ENCODE results near the gene RFTN2. TPM values are rescaled to one million over a fixed set of nuclear protein-coding genes. Genes with fewer than 3 reads are reported as not detected.
"Not testable (repeated sequence)": the region's sequence is repeated elsewhere in the genome, so short reads cannot be mapped to it uniquely, and the experiment has no call there.

RFTN2 gene
- total and polyA plus RNA-seq, 10 donors: 0.52 to 13.3 (median 2.9) TPM

DNA sequence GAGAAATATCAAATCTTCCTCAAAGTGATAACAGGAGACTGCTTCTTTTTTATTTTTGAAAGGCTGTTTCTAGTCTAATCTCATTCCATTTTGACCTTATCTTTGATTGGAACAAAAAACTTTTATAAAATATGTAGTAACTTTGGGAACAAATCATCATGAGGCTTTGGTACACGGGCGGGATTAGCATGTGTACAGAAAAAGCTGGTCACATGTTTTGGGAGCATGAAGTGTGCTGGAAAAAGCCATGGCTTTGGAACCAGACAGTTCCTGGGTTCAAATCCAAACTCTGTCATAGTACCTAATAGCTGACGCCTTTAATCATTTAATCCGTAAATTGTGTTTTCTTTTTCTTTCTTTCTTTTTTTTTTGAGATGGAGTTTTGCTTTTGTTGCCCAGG lies 78.2 kb downstream of the RFTN2 start:
- H3K36me3 ChIP-seq: no peaks in the 10 kb centered on the region
- H3K27me3 ChIP-seq (replicated peaks in 1 of 7): no peaks in the 10 kb centered on the region
- H3K4me1 ChIP-seq: peaks cover 0 to 9% (median 0%) of the 10 kb centered on the region in 6 donors
- WGBS, 5 donors: 86 to 98% (median 97%) methylated on average over 4 of the region's 4 CpGs
- no peaks in the 10 kb centered on the region for H3K9me3 ChIP-seq
- H3K27ac ChIP-seq: no peak overlapping the region
- no peak overlapping the region for H3K4me3 ChIP-seq
- DNase-seq: no peak
- TF ChIP-seq POLR2A (IDR thresholded peaks at IDR 0.05) (no peak), POLR2AphosphoS5 (IDR thresholded peaks at IDR 0.05) (no peak)
- TF ChIP-seq, protein P1, sequence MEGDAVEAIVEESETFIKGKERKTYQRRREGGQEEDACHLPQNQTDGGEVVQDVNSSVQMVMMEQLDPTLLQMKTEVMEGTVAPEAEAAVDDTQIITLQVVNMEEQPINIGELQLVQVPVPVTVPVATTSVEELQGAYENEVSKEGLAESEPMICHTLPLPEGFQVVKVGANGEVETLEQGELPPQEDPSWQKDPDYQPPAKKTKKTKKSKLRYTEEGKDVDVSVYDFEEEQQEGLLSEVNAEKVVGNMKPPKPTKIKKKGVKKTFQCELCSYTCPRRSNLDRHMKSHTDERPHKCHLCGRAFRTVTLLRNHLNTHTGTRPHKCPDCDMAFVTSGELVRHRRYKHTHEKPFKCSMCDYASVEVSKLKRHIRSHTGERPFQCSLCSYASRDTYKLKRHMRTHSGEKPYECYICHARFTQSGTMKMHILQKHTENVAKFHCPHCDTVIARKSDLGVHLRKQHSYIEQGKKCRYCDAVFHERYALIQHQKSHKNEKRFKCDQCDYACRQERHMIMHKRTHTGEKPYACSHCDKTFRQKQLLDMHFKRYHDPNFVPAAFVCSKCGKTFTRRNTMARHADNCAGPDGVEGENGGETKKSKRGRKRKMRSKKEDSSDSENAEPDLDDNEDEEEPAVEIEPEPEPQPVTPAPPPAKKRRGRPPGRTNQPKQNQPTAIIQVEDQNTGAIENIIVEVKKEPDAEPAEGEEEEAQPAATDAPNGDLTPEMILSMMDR (IDR thresholded peaks at IDR 0.05 in 8 of 11, conservative IDR thresholded peaks at IDR 0.05 in 3 of 11): no peak
- intact Hi-C loops (cut with DNase I; ENCODE audit: low total_unique reads): no loop called here

DNA sequence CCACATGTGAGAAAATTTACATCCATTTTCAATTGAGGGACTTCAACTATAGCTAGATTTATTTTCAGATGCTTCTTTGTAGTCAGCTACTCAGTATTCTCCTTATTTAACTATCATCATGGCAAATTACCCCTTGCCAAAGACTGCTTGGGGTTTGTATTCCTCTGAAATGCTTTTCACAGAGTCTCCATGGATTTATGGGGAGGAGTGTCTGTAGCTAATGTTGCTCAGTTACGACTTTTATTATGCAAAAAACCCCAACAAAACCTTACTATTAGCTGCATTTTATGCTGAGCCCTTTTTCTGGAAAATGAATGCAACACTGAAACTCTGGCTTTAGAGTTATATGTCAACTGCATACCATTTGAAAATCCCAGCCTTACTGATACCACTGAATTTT lies 78.6 kb downstream of the RFTN2 start:
- intact Hi-C loops (cut with DNase I; ENCODE audit: low total_unique reads): no loop called here
- Histone ChIP-seq H3K27ac (no peak overlapping the region), H3K27me3 (replicated peaks in 1 of 7) (peaks cover 0 to 1% (median 0%) of the 10 kb centered on the region in 7 donors), H3K4me1 (peaks cover 0 to 9% (median under 1%) of the 10 kb centered on the region in 6 donors), H3K36me3 (no peaks in the 10 kb centered on the region), H3K9me3 (no peaks in the 10 kb centered on the region), H3K4me3 (no peak overlapping the region)
- TF ChIP-seq POLR2AphosphoS5 (IDR thresholded peaks at IDR 0.05) (no peak), POLR2A (IDR thresholded peaks at IDR 0.05) (no peak)
- TF ChIP-seq, protein P1 (IDR thresholded peaks at IDR 0.05 in 8 of 11, conservative IDR thresholded peaks at IDR 0.05 in 3 of 11): no peak
- no peak for DNase-seq
- 68 to 89% (median 79%) methylated on average over 1 of the region's 1 CpG for WGBS, 5 donors

DNA sequence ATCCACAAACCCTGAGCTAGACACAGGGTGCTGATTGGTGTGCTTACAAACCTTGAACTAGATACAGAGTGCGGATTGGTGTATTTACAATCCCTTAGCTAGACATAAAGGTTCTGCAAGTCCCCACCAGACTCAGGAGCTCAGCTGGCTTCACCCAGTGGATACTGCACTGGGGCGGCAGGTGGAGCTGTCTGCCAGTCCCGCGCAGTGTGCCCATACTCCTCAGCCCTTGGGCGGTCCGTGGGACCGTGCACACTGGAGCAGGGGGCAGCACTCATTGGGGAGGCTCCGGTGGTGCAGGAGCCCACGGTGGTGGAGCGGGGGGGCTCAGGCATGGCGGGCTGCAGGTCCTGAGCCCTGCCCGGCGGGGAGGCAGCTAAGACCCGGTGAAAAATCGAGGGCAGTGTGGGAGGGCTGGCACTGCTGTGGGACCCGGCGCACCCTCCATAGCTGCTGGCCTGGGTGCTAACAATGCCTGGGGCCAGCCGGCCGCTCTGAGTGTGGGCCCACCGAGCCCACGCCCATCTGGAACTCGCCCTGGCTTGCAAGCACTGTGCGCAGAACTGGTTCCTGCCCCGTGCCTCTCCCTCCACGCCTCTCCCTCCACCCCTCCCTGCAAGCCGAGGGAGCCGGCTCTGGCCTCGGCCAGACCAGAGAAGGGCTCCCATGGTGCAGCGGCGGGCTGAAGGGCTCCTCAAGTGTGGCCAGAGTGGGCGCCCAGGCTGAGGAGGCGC lies 83.9 kb downstream of the RFTN2 start:
- no peak for TF ChIP-seq POLR2A (IDR thresholded peaks at IDR 0.05)
- TF ChIP-seq POLR2AphosphoS5 (IDR thresholded peaks at IDR 0.05): no peak
- TF ChIP-seq, protein P1 (IDR thresholded peaks at IDR 0.05 in 8 of 11, conservative IDR thresholded peaks at IDR 0.05 in 3 of 11): no peak
- Histone ChIP-seq H3K36me3 (no peaks in the 10 kb centered on the region), H3K27ac (no peak overlapping the region), H3K9me3 (no peaks in the 10 kb centered on the region), H3K4me3 (no peak overlapping the region), H3K27me3 (replicated peaks in 1 of 7) (peaks cover 0 to 6% (median 0%) of the 10 kb centered on the region in 7 donors), H3K4me1 (peaks cover 0 to 5% (median 0%) of the 10 kb centered on the region in 6 donors)
- WGBS, 5 donors: 94 to 97% (median 96%) methylated on average over 24 to 32 of the region's 32 CpGs
- intact Hi-C loops (cut with DNase I; ENCODE audit: low total_unique reads): no loop called here
- no peak for DNase-seq

DNA sequence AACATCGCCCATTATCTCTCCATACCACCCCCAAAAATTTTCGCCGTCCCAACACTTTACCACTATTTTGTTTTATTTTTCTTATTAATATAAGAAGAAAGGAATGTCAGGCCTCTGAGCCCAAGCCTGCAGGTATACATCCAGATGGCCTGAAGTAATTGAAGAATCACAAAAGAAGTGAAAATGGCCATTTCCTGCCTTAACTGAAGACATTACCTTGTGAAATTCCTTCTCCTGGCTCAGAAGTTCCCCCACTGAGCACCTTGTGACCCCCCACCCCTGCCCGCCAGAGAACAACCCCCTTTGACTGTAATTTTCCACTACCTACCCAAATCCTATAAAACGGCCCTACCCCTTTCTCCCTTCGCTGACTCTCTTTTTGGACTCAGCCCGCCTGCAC lies 88.1 kb downstream of the RFTN2 start:
- H3K27ac ChIP-seq; DNase-seq; H3K36me3 ChIP-seq; H3K27me3 ChIP-seq (replicated peaks in 1 of 7); intact Hi-C loops (cut with DNase I; ENCODE audit: low total_unique reads); H3K9me3 ChIP-seq; H3K4me3 ChIP-seq; H3K4me1 ChIP-seq: not testable (repeated sequence)
- WGBS, 5 donors: 90 to 94% (median 93%) methylated on average over 7 of the region's 7 CpGs

DNA sequence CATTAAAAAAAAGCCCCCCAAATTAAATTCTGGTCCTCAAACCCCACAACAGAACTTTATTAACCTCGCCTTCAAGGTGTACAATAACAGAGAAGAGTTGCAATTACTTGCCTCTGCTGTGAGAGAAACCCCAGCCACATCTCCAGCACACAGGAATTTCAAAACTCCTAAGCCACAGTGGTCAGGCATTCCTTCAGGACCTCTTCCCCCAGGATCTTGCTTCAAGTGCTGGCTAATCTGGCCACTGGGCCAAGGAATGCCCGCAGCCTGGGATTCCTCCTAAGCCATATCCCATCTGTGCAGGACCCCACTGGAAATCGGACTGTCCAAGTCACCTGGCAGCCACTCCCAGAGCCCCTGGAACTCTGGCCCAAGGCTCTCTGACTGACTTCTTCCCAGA lies 95.2 kb downstream of the RFTN2 start:
- H3K36me3 ChIP-seq; H3K4me1 ChIP-seq; DNase-seq; intact Hi-C loops (cut with DNase I; ENCODE audit: low total_unique reads); H3K4me3 ChIP-seq; H3K27me3 ChIP-seq (replicated peaks in 1 of 7); H3K9me3 ChIP-seq; H3K27ac ChIP-seq: not testable (repeated sequence)
- 81 to 98% (median 89%) methylated on average over 3 of the region's 3 CpGs for WGBS, 5 donors

DNA sequence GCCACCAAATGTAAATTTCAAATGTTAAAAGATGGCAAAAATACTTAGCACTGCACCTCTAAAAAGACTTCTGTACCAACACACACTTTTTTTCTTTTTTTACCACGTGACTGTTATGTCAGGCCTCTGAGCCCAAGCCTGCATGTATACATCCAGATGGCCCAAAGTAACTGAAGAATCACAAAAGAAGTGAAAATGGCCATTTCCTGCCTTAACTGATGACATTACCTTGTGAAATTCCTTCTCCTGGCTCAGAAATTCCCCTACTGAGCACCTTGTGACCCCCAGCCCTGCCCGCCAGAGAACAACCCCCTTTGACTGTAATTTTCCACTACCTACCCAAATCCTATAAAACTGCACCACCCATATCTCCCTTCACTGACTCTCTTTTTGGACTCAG lies 97.1 kb downstream of the RFTN2 start:
- 63 to 90% (median 84%) methylated on average over 2 of the region's 2 CpGs for WGBS, 5 donors
- intact Hi-C loops (cut with DNase I; ENCODE audit: low total_unique reads); H3K4me3 ChIP-seq; H3K27me3 ChIP-seq (replicated peaks in 1 of 7); H3K4me1 ChIP-seq; H3K27ac ChIP-seq; H3K36me3 ChIP-seq; DNase-seq: not testable (repeated sequence)
- H3K9me3 ChIP-seq: peaks cover 0 to 19% (median 12%) of the 10 kb centered on the region in 8 donors
